ENCODE data around the gene SRSF8.
"Not testable (repeated sequence)": the region's sequence is repeated elsewhere in the genome, so short reads cannot be mapped to it uniquely, and the experiment has no call there.

The SRSF8 gene, protein sequence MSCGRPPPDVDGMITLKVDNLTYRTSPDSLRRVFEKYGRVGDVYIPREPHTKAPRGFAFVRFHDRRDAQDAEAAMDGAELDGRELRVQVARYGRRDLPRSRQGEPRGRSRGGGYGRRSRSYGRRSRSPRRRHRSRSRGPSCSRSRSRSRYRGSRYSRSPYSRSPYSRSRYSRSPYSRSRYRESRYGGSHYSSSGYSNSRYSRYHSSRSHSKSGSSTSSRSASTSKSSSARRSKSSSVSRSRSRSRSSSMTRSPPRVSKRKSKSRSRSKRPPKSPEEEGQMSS

DNA sequence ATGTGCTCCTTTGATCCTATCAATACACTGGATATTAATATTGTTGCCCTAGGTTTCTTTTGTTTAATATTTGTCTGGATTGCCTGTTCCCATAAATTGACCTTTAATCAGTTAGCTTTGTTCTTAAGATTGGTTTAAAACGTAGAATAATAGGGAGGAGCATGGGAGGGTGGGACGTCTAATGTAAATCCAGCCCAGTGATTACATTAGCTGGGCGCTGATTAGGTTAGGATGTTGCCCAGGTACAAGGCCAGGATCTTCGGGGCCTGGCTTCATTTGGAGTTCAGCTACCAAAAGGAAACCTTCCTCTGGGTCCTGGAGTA is at the start of gene SRSF8:
Gene SRSF8, plus strand, starts transcription at position 204 of the 323 bp plus-strand sequence. CDS start 308 bp downstream, outside the sequence.
- DNase-seq = peak; percentile 59 to 86

DNA sequence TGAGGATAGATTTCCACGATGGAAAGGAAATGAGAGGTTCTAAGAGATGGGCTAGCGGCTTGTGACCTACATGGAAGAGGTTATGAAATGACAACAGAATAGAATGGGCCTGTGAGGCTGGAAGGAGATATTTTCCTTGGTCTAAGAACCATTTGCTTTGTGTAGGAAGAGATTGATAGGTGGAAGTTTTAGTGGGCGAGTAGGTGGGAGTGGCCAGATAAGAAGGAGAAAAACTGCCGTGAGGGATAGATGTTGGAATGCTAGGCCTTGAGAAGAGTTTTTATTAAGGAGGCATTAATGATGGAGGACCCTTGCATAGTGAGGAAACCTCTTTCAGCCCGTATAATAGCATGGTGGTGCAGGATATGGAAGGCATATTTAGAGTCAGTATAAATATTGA is 45.3 kb upstream of the SRSF8 start:
- not testable (repeated sequence) for DNase-seq

DNA sequence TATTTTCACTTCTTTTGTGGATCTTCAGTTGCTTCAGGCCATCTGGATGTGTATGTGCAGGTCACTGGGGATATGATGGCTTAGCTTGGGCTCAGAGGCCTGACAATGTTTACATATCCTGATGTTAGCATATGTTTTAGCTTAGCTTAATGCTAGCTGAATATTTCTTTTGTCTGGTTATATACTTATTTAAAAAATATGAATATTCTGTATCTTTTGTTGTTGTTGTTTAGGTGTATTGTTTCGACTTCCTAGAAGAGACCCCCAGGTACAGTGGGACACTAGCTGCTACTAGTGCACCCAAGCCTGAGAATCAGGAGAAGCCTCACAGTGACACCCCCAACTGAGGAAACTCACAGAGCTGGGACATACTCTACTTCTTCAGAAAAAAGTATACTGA is 41.8 kb upstream of the SRSF8 start, which contains the start of gene KDM4E:
Gene KDM4E, plus strand, starts transcription at position 301 of the 400 bp plus-strand sequence. CDS start 300 bp downstream, outside the sequence.
- DNase-seq = no peak

DNA sequence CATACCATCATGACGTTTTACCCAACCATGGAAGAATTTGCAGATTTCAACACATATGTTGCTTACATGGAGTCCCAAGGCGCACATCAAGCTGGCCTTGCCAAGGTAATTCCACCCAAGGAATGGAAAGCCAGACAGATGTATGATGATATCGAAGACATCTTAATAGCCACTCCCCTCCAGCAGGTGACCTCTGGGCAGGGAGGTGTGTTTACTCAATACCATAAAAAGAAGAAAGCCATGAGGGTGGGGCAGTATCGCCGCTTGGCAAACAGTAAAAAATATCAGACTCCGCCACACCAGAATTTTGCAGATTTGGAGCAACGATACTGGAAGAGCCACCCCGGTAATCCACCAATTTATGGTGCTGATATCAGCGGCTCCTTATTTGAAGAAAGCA is 41.1 kb upstream of the SRSF8 start:
- DNase-seq = not testable (repeated sequence)

DNA sequence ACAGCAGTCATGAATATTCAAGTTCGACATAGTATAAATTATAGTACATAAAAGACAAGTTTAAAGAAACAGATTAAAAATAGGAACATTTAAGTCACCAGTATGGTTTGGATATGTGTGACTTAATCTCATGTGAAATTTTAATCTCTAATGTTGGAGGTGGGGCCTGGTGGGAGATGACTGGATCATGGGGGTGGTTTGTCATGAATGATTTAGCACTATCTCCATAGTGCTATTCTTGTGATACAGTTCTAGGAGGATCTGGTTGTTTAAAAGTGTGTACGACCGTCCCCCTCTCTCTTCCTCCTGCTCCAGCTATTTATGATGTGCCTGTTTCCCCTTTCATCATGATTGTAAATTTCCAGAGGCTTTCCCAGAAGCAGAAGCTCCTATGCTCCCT is 38.4 kb upstream of the SRSF8 start:
- DNase-seq = no peak

DNA sequence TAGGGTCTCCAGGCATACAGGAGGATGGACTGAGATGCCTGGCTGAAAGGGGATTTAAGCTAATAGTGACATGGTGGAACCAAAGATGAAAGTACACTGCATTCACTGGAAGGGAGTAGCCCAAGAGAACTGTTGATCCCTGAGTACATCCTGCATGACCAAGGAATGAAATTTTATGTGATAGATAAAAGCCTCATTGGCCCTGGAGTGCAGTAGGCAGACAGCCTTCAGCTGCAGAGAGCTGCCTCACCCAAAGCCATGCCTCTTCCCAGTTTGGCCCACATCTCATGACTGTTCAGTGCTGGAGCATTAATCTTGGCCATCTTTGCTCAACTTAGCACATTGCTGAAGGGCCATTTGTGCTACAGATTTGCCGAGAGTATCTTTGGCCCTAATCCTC is 33.7 kb upstream of the SRSF8 start:
- DNase-seq = no peak

DNA sequence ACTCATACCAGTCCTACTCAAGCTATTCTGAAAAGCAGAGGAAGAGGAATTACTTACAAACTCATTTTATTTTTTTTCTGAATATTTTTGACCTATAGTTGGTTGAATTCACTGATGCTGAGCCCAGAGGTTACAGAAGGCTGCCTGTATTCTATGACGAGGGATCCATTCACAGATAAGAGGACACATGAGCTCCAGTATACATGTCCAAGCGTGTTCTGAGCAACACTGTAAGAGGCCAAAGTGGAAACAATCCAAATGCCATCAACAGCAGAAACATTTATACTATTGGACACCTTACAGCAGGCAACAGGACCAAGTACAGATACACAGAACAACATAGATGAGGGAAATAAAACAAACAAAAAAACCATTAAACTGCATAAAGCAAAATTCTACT is 31.4 kb upstream of the SRSF8 start:
- DNase-seq = no peak

DNA sequence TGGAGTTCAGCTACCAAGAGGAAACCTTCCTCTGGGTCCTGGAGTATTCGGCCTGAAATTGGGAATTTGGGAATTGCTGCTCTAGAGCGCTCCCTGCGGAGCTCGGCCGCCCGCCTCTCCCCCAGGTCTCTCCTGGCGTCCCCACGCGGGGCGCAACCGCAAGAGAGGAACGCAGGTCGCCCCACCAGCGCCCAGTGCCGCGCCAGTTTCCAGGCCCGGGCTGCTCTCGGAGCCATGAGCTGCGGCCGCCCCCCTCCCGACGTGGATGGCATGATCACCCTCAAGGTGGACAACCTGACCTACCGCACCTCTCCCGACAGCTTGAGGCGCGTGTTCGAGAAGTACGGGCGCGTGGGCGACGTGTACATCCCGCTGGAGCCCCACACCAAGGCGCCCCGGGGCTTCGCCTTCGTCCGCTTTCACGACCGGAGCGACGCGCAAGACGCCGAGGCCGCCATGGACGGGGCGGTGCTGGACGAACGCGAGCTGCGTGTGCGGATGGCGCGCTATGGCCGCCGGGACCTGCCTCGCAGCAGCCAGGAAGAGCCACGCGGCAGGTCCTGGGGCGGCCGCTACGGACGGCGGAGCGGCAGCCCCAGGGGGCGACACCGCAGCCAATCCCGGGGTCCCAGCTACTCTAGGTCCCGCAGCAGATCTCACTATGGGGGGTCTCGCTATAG is 29.2 kb upstream of the SRSF8 start:
- DNase-seq = not testable (repeated sequence)

DNA sequence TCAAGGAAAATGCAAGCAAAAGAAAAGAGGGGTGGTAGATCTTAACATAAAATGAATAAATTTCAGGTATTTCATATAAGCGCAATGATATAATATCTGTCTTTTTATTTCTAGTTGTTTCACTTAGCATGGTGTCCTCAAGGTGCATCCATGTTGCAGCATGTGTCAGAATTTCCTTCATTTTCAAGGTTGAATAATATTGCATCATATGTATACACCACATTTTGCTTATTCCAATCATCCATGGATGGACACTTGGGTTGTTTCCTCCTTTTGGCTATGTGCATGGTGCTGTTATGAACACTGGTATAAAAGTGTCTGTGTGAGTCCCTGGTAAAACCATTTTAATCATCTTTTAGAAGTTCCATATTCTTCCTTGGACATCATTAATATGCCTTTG is 24.5 kb upstream of the SRSF8 start:
- no peak for DNase-seq

DNA sequence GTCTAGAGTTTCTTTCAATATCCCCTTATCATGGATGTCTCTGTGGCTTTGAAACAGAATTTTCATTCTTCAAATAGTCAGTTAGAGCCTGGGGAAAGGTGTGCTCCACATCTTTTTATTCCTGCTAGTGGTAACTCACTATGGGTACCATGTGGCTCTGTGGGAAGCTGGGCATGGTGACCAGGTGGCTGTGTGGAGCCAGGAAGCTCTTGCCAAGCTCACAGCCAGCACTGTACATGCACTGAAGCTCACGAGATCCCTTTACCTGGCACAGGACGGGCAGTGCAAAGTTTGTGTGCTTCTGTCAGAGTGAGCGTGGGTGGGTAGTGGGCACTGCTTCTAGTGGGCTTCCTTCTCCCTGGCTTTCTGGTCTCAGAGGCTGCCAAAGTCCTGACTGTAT is 23.8 kb upstream of the SRSF8 start:
- DNase-seq = no peak

DNA sequence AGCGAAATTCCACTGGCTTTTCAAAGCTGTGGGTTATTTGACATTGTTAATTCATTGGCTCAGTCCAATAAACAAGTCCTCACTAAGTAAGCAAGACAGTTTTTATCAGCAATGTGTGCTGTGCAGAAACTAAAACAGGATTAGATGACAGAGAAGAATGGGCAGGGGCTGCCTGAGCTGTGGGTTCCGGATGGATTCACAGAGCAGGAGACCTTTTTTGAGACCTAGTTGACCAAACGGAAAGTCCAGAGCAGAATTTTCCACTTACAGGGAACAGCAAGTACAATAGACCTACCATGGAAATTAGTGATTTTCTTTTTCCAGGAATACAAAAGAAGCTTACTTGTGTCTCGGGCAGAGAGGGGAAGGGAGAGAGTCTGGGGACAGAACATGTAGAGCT is 22.7 kb upstream of the SRSF8 start:
- no peak for DNase-seq

DNA sequence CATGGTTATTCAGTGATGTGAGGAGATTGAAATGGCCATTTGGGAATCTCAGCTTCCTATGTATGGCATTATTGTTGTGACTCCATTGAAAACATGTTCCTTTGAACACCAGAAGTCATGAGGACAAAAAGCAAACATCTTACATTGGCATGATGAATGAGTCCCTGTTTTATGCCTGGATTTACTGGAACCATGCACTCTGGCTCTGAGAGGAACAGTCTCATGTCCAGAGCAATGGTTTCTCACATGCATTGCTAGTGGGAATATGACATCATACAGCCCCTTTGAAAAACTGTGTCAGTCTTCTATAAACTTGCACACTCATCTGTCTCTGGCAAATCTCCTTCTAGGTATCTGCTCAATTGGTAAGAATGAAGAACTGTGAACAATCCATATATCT is 20.9 kb upstream of the SRSF8 start:
- DNase-seq = no peak

DNA sequence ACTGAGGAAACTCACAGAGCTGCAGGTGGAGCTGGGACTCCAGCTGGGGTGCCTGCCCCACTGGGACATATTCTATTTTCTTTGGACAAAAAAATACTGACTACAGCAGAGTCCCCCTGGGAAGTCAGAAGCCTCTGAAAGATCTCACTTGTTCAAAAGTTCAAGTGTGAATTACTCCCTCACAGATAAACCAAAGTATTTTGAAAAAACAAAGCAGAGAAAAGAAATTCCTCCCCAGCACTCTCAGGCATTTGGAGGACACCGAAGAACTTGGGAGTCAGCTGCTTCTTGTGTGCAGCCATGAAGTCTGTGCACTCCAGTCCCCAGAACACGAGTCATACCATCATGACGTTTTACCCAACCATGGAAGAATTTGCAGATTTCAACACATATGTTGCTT is 17.6 kb upstream of the SRSF8 start, which contains the start of gene KDM4F:
Gene KDM4F, plus strand, starts transcription at position 301 of the 400 bp plus-strand sequence.
- not testable (repeated sequence) for DNase-seq

DNA sequence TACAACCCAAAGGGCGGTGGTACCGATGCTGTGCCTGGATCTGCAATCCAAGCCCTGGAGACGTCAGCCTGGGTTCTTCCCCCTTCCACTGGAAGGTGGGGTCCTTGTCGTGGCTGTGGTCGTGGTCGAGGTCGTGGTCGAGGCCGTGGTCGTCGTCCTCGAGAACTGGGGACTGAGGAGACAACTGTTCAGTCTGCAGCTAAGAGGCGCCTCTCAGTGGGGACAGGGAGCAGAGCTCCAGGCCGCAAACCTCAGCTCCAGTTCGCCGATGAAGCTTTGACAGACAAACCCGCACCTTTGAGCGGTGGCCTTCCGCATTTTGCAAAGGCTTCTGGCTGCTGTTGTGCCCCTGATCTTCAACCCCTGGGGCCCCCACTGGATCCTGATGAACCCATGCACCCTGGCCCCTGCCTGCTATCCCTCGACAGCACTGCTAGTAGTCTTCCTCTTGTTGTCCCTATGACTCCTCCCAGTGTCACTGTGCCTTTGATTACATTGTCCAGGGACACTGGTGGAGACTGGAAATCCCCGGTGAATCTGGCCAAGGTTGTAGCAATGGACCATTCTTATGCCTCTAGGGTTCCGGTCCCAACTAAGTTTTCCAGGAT is 16.0 kb upstream of the SRSF8 start:
- no peak for DNase-seq

DNA sequence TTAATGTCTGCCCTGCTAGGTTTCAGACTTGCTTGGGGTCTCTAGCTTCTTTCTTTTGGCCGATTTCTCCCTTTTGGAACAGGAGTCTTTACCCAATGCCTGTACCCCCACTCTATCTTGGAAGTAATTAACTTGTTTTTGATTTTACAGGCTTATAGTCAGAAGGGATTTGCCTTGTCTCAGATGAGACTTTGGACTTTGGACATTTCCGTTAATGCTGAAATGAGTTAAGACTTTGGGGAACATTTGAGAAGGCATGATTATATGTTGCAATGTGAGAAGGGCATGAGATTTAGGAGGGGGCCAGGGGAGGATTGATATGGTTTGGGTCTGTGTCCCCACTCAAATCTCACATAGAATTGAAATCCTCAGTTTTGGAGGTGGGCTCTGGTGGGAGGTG is 12.4 kb upstream of the SRSF8 start:
- DNase-seq = no peak

DNA sequence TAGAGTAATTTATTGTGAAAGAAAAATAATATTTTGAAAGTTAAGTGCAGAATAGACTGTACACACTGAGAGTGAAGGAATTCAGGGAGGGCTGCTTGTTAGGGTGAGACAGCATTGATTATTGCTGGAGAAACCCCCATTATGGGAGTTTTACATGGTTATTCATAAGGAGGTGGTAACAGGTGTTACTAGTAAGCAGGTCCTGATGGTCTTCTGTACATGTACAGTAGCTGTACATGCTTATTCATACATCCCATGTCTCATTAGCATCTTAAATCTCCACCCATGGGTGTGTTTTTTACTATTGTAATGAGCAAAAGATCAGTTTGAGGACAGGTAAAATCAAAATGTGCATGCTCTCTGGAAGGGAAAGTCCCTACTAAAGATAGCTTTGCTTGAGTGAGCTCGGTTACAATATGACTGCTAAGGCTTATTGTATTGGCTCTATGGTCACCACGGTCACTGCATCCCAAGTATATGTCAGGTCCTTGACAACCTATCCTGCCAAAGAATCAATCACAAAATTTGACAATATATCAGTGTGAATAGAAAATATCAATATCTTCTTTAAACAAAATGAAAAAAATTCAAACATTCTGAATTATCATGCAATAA is 11.3 kb upstream of the SRSF8 start:
- DNase-seq = no peak

DNA sequence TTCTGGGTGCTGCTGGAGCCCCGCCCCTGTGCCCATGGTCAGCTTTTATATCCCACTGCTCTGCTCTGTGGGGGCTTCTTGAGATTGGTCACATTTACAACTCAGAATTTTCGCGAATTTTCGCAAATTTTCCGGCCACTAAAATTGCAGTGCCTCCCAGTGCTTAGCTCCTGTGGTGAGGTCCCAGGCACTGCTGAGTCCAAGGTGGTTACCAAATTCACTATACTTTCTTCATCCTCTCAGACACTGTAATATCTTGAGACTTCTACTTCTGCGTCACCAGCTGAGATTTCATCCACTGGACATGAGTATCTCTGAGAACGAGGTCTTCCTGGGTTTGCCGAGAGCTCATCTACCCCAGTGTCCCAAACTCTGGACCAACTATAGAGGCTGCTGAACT is 8.8 kb upstream of the SRSF8 start:
- no peak for DNase-seq

DNA sequence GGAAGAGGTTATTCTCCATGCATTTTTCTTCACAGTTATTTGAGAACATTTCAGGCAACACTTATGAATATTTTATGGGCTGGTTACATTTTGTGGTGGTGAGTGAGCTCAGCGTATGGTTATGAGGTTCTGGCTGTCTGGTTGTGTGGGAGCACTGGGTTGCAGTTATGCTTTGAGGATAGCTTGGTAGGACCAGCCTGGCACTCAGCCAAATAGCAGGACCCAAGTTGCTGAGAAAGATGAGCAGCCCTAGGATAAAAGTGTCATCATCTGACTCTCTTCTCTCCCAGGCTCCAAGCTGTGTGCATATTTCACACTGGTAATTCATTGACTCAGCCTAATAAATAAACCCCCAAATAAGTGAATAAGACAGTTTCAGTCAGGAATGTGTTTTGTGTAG is 8.1 kb upstream of the SRSF8 start:
- DNase-seq = no peak

DNA sequence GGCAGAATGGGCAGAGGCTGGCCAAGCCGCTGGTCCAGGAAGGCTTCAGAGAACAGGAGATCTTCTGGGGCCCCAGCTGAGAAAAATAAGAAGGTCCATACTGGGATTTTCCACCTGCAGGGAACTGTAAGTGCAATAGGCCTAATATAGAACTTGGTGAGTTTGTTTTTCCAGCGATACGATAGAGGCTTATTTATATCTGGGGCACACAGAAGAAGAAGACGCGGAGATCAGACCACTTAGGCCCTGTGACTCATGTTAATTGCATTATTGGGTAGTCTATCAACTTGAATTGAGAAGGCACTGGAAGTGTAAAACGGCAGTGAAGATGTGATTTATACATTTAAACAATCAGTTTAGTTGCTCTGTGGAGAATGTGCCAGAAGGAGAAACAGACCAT is 7.7 kb upstream of the SRSF8 start:
- no peak for DNase-seq

DNA sequence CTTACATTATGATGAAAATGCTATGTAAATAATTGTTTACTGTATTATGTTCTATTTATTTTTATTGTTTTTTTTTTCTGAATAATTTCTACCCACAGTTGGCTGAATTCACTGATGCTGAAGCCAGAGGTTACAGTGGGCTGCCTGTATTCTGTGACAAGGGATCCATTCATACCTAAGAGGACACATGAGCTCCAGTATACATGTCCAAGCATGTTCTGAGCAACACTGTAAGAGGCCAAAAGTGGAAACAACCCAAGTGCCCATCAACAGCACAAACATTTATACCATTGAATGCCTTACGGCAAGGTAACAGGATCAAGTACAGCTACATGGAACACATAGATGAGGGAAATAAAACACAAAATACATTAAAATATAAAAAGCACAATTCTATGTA is 1.4 kb upstream of the SRSF8 start:
- DNase-seq = no peak

DNA sequence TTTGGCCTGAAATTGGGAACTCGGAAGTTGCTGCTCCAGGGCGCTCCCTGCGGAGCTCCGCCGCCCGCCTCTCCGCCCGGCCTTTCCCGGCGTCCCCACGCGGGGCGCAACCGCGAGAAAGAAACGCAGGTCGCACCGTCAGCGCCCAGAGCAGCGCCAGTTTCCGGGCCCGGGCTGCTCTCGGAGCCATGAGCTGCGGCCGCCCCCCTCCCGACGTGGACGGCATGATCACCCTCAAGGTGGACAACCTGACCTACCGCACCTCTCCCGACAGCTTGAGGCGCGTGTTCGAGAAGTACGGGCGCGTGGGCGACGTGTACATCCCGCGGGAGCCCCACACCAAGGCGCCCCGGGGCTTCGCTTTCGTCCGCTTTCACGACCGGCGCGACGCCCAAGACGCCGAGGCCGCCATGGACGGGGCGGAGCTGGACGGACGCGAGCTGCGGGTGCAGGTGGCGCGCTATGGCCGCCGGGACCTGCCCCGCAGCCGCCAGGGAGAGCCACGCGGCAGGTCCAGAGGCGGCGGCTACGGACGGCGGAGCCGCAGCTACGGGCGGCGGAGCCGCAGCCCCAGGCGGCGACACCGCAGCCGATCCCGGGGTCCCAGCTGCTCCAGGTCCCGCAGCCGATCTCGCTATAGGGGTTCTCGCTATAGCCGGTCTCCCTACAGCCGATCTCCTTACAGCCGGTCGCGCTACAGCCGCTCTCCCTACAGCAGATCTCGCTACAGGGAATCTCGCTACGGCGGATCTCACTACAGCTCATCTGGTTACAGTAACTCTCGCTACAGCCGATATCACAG is 521 bp downstream of the SRSF8 start:
- DNase-seq = peak; percentile 60 to 86

DNA sequence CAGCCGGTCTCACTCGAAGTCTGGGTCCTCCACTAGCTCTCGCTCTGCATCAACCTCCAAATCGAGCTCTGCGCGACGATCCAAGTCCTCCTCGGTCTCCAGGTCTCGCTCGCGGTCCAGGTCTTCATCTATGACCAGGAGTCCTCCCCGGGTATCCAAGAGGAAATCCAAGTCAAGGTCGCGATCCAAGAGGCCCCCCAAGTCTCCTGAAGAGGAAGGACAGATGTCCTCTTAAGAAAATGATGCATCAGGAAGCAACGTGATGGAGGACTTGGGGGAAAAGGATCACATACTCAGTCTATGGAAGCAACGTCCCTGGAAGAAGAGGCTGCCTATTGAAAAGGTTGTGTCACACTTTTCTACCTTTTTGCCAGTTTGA is 1.1 kb downstream of the SRSF8 start:
- DNase-seq = no peak

DNA sequence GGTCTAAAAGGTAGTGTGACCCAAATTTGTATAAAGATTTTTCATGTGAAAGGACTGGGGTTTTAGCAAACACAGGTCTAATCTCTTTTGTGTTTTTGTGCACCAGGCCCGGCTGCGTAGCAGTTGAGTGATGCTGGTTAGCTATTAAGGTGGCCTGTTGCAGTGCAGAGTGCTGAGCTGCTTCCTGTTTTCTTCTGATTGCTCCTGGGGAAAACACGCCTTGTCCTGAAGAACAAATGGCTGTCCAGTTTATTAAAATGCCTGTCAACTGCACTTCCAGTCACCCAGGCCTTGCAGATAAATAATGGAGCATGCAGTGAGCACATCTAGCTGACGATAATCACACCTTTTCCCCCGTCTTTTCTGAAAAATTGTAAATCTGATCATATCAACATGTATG is 1.8 kb downstream of the SRSF8 start:
- peak; percentile 81 to 95 for DNase-seq
